Fibroblast of gingiva (primary cell): ENCODE results near the gene ACADVL.

Experiments used
- DNase-seq: peaks from one replicate; pipeline ENCODE4 v3.0.0-alpha.2; 2011; ENCODE audit warnings: low read depth

Gene ACADVL

DNA sequence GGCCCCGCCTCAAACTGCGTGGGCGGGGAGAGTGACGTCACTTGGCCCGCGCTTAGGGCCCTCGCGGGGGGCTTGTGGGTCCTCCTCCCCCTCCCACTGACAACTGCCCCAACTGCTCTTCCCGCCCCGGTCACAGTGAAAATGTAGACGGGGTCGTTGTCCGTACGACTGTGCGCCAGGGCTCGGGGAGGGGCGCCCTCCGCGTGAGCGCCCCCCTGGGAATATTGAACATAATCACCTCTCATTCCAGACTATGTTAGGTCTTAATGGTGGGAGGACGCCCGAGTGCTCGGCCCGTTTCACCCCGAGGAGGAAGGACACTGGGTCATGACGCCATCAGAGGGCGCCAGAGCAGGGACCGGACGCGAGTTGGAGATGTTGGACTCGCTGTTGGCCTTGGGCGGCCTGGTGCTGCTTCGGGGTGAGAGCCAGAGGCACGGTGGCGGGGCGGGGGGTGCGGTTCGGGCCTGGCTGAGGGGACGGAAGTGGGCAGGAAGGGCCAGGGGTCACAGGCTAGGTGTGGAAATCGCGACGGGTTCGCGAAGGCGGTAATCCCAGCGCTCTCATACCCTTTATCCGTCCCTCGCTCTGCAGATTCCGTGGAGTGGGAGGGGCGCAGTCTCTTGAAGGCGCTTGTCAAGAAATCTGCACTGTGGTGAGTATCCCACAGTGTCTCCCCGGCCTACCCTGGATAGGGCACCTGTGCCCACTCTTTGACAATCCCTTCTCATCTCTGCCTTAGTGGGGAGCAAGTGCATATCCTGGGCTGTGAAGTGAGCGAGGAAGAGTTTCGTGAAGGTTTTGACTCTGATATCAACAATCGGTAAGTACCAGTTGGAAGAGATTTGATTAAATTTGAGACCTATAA is 32.7 kb downstream of the ACADVL start, which contains the start of gene ELP5:
ELP5 (plus strand) TSS at position 40 of the 868 bp plus-strand sequence; CDS start at position 376, 336 bp downstream.
- DNase-seq: peak; percentile 94

DNA sequence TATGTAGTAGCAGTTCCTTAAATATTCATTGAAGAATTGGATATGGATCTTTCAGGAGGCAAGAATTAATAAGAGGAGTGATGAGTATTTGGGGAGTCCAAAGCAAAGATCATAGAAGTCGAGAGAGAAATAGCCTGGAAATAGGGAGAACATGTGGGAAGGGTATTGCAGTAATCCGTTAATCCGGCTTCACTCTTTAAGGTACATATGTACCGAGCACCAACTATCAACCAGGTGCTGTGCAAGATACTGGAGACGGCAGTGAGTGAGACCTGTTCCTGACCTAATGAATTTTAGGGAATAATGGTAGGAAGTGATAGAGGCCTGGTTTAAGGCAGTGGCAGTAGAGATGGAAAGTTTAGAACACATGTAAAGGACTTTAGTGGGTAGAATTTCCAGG is 33.3 kb downstream of the ACADVL start:
- DNase-seq: no peak

DNA sequence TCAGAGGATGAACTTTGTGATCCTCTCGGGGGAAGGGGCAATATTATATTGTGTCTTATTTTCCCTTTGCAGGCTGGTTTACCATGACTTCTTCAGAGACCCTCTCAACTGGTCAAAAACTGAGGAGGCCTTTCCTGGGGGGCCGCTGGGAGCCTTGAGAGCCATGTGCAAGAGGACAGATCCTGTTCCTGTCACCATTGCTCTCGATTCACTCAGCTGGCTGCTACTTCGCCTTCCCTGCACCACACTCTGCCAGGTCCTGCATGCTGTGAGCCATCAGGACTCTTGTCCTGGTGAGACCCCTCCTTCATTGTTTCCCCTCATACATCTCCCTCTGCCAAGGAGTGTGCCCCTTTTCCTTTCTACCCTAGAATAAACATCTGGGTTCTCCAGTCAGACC is 34.8 kb downstream of the ACADVL start:
- no peak for DNase-seq

DNA sequence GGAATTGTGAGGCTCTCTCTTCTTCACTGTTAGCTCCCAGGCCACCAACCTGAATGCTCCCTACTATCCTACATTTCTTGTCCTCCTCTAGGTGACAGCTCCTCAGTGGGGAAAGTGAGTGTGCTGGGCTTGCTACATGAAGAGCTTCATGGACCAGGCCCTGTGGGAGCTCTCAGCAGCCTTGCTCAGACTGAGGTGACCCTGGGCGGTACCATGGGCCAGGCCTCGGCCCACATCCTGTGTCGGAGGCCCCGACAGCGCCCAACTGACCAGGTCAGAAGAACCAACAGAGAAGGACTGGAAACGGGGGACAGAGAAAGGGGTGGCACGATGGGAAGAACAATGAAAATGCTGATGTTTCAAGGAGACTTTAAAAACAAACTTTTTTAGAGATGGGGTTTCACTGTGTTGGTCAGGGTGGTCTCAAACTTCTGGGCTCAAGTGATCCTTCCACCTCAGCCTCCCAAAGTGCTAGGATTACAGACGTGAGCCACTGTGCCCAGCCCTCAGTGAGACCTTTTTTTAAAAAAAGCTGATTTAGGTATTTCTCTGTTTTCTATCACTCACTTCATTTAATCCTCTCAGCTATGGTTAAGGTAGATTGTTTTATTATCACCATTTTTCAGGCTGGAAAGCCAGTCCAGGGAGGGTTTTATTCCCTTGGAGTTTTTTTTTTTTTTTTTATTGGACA is 37.2 kb downstream of the ACADVL start:
- DNase-seq: no peak

DNA sequence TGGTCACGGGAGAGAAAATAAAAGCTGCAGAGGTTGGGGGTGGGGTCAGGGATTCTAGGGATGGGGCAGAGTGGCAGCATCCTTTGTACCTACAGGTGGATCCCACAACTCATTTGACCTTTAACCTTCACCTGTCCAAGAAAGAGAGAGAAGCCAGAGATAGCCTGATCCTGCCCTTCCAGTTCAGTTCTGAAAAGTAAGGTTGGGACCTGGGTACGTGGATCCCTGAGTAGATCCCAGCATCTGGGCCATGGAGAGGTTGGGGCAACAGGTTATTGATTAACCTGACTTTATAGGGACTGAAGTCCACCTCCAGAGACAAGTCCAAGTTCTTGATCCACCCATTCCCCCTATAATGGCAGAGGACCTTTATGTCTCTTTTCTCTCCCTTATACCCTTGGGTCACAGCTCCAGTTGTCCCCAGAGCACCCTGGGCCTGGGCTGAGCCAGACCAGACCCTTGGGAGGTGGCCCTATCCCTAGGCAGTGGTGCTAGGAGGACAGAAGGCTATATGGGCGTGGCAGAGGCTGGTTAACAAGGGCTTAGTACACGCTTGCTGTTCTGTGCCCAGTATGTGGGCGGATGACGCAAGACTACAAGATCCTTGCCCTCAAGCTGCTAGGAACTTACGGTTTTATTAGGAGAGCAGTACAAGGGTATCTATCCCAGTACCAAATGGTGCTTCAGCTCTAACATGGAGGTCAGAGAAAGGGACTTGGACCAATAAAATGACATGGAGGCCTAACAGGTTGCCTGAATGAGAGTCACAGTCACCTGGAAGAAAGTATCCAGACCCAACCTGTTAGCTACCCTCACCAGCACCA is 39.2 kb downstream of the ACADVL start:
- peak; percentile 69 for DNase-seq

DNA sequence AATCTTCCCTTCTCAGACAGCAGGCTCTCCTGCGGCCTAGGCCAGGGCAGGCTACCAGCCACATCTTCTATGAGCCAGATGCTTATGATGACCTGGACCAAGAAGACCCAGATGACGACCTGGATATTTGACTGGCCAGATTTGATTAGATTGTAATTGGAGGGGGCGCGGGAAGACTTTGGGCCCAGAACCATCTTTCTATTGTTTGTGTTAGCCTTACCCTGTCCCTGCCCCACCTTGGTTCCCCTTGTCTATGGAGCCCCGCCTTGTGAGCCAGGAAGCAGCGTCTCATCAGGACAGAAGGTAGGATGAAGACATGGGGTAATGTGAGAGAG is 39.8 kb downstream of the ACADVL start:
- no peak for DNase-seq

DNA sequence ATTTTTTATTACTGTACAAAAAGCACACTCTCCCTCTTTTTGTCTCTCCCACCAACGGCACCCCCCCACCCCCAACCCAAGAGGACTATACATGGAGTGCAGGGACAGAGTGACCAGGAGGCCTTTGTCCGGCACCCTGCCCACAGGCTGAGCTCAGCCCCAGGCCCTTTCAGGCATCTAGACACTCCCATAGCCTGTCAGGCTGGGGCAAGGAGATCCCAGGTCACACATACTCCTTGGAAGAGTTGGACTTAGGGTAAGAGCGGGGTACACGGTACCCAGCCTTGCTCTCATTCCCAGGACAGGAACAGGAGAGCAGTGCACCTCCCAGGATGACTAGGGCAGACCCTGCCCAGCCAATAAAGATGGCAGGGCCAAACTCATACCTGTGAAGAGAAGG is 40.4 kb downstream of the ACADVL start:
- no peak for DNase-seq

DNA sequence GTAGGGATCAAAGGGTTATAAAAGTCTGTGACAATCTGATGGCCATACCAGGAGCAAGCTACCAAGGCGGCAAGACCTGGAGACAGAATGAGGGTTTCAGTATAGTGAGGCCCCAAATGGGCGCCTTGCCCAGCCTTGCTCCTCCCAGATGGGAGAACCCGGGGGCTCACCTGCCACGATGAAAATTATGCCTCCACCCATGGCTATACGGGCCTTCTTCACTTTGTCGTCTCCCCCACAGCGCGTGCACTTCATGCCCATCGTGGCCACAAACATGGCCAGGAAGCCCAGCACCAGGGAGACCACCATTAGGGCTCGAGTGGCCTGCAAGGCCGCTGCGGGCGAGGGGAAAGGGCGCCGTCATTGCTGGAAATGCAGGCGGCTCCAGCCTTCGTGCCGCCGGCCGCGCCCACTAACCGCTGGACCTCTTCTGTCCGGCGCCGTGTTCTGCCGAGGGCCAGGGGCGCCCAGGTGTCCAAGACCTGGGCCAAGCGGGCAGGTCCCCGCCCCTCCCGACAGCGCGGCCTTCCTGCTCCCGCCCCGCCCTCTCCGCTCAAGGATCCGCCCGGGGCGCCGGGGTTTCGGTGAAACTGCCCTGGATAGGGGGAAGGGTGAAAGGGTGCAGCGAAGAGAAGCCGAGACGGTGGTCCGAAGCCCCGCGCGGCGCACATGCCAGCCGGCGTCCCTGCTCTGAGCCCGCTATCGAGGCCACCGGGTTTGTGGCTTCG is 41.1 kb downstream of the ACADVL start:
- DNase-seq: no peak

DNA sequence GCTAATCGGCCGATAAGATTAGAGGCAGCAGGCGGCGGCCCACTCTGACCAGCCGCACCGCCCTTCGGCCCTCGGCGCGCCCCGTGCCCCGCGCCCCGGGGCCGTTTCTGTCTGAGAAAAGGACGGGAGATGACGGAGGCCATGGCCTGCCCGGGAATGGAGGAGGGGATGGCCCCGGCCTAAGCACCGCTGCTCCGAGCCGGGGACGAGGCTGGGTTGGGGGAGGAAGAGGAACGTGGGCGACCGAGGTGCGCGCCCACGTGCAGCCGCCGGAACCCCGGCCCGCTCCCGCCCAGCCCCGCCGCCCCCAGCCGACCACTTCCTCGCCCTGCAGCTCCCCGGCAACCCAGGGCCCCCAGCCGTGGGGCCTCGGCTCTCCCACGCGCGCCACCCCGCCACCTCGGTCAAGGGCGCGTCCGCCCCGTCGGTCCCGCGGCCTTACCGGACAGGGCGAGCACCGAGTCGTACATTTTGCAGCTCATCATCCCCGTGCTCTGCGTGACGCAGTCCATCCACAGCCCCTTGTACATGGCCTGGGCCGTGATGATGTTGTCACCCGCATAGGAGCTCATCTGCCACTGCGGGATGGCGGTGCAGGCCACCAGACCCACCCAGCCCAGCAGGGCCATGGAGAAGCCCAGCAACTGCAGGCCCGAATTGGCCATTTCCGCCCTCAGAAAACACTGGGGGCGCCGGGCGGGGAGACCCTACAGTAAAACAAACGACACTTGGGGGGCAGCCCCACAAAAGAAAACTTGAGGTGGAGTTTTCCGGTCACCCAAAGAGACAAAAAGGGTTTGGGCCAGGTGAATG is 41.8 kb downstream of the ACADVL start:
- no peak for DNase-seq

DNA sequence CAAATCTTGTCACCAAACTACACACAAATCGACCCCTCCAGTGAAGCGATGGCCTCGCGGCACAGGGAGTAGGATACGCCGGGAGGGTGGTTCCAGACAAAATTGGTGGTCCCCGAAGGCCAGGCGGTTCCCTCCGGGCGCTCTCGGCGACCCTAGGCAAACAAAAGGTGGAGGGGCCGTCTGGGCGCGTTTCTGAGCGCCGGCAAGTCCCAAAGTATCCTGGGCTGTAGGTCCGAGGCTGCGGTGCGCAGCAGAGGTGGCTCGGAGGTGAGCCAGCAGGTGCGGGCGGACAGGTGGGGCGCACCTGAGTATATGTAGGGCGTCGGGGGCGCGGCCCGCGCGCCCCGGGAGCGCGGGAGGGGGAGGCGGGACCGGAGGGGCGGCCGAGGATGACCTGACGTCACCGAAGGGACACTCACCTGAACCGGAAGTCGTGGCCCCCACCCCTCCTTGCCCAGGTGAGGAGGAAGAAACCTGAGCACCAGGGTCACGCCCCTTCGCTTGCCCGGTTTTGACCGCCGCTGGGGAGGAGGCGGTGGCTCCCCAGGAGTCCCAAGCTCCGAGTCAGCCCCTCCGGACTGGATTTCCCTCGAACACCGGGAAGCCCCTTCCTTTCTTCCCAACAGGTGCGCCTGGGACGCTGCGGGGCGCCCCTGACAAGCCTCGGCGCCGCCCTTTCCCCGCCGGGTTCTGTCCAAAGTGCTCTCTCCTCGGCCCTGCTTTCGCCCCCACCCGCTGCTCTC is 42.6 kb downstream of the ACADVL start, which contains the start of gene CLDN7:
CLDN7 (minus strand) TSS at position 287 of the 743 bp plus-strand sequence. CDS start 435 bp downstream, outside the sequence.
- DNase-seq: no peak

DNA sequence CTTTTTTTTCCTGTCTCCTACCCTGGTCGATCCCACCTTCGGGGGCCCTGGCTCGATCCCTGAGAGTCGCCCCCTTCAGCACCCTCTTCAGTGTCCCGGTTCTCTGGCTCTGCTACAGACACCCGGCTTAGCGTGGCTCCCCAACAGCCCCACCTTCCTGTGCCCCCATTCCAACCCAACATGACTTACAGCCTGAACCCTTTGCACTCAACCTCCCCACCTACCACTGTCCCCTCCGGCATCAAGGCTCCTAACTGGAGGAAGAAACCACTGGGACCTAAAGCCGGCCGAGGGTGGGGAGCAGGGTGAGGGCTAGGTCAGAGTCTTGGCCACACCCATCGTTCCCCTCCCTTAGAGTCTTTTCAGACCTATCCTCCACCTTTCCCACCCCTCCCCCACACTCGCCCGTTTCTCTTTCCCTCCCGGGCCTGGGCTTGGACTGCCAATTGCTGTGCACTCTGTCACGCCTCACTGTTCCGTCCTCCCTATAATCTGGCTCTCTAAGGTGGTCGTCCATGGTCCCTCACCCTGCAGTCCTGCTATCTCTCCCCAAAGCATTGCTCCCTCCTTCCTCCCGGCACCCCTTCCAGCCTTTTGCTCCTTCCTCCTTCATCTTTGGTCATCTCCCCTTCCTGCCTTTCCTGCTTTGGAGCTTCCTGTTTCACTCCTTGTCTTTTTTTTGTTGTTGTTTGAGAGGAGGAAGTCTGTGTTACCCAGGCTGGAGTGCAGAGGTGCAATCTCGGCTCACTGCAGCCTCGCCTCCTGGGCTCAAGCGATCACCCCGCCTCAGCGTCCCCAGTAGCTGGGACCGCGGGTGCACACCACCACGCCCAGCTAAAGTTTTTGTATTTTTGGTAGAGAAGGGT is 43.4 kb downstream of the ACADVL start:
- DNase-seq: no peak

DNA sequence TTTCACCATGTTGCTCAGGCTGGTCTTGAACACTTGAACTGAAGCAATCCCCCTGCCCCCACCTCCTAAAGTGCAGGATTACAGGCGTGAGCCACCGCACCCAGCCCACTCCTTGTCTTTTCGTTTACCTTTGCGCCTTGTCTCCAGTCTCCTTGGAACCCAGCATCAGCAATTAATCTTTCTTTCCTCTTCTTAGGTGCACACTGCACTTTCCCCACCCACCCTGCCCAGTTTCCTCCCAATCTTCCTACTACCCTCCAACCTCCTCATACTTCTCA is 44.0 kb downstream of the ACADVL start:
- DNase-seq: no peak

DNA sequence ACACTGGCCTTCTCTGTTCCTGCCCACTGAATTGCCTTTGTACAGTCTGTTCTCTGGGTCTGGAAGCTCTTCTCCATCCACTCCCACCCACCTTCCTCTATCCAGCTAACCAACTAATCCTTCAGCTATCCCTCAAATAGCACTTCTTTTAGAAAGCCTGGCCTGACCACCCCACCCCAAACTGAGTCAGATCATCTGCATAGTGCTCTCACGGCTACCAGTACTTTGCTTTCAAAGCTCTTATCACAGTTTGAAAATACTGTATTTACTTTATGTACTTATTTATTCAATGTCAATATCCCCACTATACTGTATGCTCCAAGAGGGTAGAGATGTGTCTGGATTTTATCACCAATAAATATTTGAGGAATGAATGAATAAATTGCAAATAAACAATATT is 47.0 kb downstream of the ACADVL start:
- no peak for DNase-seq
